C4-2B (cell line): ENCODE results near the gene DKK3.

Experiments
- ZFX ChIP-seq: fragments of 450-650 bp; IDR thresholded peaks from 2 replicates; pipeline ENCODE4 v1.6.1; 2017
- TF ChIP-seq, protein P1 (sequence below): fragments of 450-650 bp; conservative IDR thresholded peaks from 2 replicates; pipeline ENCODE4 v1.5.1; 2017; ENCODE audit warnings: mild to moderate bottlenecking

DNA sequence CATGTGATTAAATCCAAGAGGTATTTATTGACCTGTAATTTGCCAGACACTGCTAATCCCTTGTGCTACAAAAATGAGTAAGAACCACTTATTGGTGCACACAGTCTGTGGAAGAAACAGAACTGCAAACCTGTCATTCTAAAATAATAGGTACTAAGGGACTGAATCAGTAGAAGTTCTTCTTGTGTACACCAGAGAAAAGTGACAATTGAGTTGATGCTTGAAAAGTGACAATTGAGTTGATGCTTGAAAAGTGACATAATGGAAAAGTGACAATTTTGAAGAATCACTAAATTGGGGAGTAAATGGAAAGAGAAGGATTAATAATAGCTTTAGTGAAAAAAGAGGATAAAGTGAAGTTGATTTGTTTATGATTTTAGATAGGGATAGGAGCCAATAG, 56.4 kb downstream of the DKK3 start:
- TF ChIP-seq, protein P1, sequence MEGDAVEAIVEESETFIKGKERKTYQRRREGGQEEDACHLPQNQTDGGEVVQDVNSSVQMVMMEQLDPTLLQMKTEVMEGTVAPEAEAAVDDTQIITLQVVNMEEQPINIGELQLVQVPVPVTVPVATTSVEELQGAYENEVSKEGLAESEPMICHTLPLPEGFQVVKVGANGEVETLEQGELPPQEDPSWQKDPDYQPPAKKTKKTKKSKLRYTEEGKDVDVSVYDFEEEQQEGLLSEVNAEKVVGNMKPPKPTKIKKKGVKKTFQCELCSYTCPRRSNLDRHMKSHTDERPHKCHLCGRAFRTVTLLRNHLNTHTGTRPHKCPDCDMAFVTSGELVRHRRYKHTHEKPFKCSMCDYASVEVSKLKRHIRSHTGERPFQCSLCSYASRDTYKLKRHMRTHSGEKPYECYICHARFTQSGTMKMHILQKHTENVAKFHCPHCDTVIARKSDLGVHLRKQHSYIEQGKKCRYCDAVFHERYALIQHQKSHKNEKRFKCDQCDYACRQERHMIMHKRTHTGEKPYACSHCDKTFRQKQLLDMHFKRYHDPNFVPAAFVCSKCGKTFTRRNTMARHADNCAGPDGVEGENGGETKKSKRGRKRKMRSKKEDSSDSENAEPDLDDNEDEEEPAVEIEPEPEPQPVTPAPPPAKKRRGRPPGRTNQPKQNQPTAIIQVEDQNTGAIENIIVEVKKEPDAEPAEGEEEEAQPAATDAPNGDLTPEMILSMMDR: no peak
- no peak for TF ChIP-seq ZFX
